ENCODE data around the gene DUSP16.

DNA sequence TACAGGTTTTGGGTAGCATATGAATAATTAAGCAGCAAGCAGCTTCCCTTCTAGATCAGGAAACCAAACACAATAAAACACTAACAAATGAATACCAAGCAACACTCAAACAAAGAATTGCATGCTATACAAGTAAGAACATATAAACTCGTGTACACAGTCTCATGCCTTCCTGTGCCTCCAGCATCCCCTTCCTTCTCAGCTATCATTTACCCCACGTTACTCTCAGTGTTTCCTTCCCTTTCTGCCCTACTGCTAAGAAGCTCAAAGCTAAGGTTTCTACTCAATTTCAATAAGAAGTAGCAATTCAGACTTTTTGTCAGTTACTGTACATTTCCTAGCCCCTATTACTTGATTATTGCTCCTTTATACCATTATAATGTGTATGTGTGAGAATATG lies 81.0 kb downstream of the DUSP16 start:
- TF ChIP-seq POLR2AphosphoS5 (IDR thresholded peaks at IDR 0.05; ENCODE audit: low read depth, low read length) (no peak), TAF1 (IDR thresholded peaks at IDR 0.05; ENCODE audit: low read depth, low read length) (no peak), POLR2A (IDR thresholded peaks at IDR 0.05; ENCODE audit: low read depth, low read length) (no peak), PAX5 (IDR thresholded peaks at IDR 0.05; ENCODE audit: insufficient read depth, low read length, severe bottlenecking) (no peak)
